Osteoblast (primary cell): ENCODE data around the gene CELF2. TPM values are rescaled to one million over a fixed set of nuclear protein-coding genes. Genes with fewer than 3 reads are reported as not detected.

Source experiments
- DNase-seq: peaks from one replicate; pipeline ENCODE4 v3.0.0; 2011; ENCODE audit warnings: low spot score, mixed read lengths; ENCODE audit not compliant: insufficient read length; ENCODE audit errors: missing footprints
- H2AFZ ChIP-seq: 2 replicates; pipeline ENCODE4 v1.6.0; 2011; ENCODE audit warnings: mild to moderate bottlenecking, low read length
- H3K27ac ChIP-seq: 2 replicates; pipeline ENCODE4 v1.5.1; 2011; ENCODE audit warnings: mild to moderate bottlenecking, low read depth, low read length, moderate library complexity
- H3K27me3 ChIP-seq: 2 replicates; pipeline ENCODE4 v1.6.0; 2012; ENCODE audit warnings: mild to moderate bottlenecking, control low read depth, inconsistent platforms, low read length, moderate library complexity; ENCODE audit not compliant: insufficient read depth
- H3K36me3 ChIP-seq: 2 replicates; pipeline ENCODE4 v1.5.1; 2011; ENCODE audit warnings: mild to moderate bottlenecking, low read length, control low read depth, moderate library complexity; ENCODE audit not compliant: insufficient read depth
- H3K4me1 ChIP-seq: 2 replicates; pipeline ENCODE4 v1.5.1; 2011; ENCODE audit warnings: mild to moderate bottlenecking, low read length, control low read depth, moderate library complexity; ENCODE audit not compliant: insufficient read depth
- H3K4me2 ChIP-seq: 2 replicates; pipeline ENCODE4 v1.6.0; 2011; ENCODE audit warnings: mild to moderate bottlenecking, low read length; ENCODE audit not compliant: insufficient read depth
- H3K4me3 ChIP-seq: fragments of 200-600 bp; sonication (generic); 3 replicates; pipeline ENCODE4 v1.5.1; 2012; ENCODE audit warnings: mild to moderate bottlenecking, low read length, inconsistent platforms; ENCODE audit not compliant: insufficient read depth
- H3K79me2 ChIP-seq: 2 replicates; pipeline ENCODE4 v1.6.0; 2012; ENCODE audit warnings: mild to moderate bottlenecking, low read length, control low read depth, inconsistent platforms; ENCODE audit not compliant: insufficient read depth
- H3K9me3 ChIP-seq: 2 replicates; pipeline ENCODE4 v1.5.1; 2011; ENCODE audit warnings: low read depth, low read length, control low read depth
- H4K20me1 ChIP-seq: 2 replicates; pipeline ENCODE4 v1.6.0; 2012; ENCODE audit warnings: mild to moderate bottlenecking, low read length, control low read depth; ENCODE audit not compliant: insufficient read depth
- total RNA-seq: library from RNA; depleted of rRNA; stranded (reverse); fragments of >200 nt; gene quantifications from 2 replicates; pipeline ENCODE4 v1.2.3, GENCODE V29; 2012
- TF ChIP-seq, protein P1 (sequence below): IDR thresholded peaks from 2 replicates; pipeline ENCODE4 v1.5.1; 2011; ENCODE audit warnings: mild to moderate bottlenecking, low read depth, low read length, moderate library complexity; ENCODE audit errors: extremely low read depth

CELF2 gene
- total RNA-seq, 1 donor = 7.6 TPM

DNA sequence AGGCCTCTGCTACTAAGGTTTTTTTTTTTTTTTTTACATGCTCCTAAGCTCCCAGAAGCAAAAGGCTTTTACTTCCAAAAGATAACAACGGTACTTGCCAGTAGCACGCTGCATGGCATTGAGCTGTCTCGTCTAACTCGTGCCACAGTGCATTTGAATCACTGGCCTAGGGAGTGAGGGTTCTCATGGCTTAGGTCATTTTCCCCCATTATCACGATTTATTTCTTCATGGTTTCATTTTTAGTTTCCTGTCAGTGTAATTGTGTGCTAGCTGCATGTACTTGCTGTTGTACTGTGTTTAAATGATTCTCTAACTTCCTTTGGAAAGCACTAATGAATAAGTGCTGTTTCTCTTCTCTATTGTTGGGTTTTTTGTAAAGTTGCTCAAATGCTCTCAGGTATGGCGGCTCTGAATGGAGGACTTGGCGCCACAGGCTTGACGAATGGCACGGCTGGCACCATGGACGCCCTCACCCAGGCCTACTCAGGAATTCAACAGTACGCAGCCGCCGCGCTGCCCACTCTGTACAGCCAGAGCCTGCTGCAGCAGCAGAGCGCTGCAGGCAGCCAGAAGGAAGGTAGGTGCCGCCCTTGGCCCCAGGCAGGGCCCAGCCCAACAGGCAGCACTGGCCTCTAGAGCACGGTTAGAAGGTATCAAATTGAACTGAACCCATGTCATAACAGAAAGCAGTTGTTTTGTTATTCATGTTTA lies 303.3 kb downstream of the CELF2 start:
- no peaks in the 10 kb centered on the region for H3K27me3 ChIP-seq
- no peak overlapping the region for H3K4me3 ChIP-seq
- H3K9me3 ChIP-seq = no peaks in the 10 kb centered on the region
- TF ChIP-seq, protein P1, sequence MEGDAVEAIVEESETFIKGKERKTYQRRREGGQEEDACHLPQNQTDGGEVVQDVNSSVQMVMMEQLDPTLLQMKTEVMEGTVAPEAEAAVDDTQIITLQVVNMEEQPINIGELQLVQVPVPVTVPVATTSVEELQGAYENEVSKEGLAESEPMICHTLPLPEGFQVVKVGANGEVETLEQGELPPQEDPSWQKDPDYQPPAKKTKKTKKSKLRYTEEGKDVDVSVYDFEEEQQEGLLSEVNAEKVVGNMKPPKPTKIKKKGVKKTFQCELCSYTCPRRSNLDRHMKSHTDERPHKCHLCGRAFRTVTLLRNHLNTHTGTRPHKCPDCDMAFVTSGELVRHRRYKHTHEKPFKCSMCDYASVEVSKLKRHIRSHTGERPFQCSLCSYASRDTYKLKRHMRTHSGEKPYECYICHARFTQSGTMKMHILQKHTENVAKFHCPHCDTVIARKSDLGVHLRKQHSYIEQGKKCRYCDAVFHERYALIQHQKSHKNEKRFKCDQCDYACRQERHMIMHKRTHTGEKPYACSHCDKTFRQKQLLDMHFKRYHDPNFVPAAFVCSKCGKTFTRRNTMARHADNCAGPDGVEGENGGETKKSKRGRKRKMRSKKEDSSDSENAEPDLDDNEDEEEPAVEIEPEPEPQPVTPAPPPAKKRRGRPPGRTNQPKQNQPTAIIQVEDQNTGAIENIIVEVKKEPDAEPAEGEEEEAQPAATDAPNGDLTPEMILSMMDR = no peak
- no peaks in the 10 kb centered on the region for H3K4me1 ChIP-seq
- no peaks in the 10 kb centered on the region for H3K36me3 ChIP-seq
- no peak overlapping the region for H3K27ac ChIP-seq
- no peaks in the 10 kb centered on the region for H3K79me2 ChIP-seq
- no peak overlapping the region for H3K4me2 ChIP-seq
- no peak for DNase-seq
- no peaks in the 10 kb centered on the region for H4K20me1 ChIP-seq
- H2AFZ ChIP-seq = no peak overlapping the region

DNA sequence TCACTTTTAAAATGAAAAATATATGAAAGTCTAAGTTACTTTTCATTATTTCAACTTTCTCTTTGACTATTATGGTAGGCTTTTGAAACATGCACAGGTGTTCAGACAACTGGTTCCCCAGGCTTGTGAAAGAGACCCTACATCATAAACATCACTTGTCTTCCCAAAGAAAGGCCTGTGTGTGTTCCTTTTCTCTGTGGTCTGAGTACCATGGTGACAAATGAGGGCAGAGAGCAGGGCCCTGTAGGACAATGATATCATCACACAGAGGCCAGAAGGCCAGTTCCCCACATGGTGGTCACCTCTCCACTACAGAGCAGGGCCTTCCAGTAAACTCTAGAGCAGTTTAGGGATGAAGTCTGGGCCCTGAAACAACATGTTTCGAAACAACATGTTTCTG lies 305.0 kb downstream of the CELF2 start:
- Histone ChIP-seq H3K4me1 (no peaks in the 10 kb centered on the region), H4K20me1 (no peaks in the 10 kb centered on the region), H3K79me2 (no peaks in the 10 kb centered on the region), H3K4me2 (no peak overlapping the region), H3K27ac (no peak overlapping the region), H3K36me3 (no peaks in the 10 kb centered on the region), H3K9me3 (no peaks in the 10 kb centered on the region), H3K4me3 (no peak overlapping the region), H3K27me3 (no peaks in the 10 kb centered on the region), H2AFZ (no peak overlapping the region)
- TF ChIP-seq, protein P1 = no peak
- no peak for DNase-seq

DNA sequence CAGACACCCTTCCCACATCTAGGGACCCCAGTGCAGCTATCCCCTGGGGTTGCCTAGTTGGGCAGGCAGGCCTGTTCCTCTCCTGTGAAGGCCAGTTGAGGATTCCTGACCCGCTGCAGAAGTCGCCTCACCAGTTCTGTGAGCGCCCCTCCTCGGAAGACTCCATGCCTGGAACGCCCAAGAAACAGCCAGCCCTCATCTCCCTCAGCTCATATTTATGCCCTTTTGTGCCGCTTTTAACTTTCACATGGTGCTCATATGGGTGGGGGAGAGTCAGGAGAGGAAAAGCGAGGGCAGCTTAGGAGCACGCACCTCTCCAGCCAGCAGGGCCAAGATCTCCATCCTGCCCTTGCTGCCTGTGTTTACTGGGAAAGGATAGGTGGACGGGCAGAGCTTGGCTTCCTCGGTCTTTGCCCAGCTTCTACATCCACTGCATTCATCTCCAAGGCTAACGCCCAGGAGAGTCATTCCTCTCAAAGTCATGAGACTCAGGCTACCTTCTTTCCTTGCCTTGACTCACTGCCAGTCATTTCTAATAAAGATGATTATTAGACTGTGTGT lies 307.2 kb downstream of the CELF2 start:
- no peak for DNase-seq
- TF ChIP-seq, protein P1 = no peak
- H3K4me2 ChIP-seq = no peak overlapping the region

DNA sequence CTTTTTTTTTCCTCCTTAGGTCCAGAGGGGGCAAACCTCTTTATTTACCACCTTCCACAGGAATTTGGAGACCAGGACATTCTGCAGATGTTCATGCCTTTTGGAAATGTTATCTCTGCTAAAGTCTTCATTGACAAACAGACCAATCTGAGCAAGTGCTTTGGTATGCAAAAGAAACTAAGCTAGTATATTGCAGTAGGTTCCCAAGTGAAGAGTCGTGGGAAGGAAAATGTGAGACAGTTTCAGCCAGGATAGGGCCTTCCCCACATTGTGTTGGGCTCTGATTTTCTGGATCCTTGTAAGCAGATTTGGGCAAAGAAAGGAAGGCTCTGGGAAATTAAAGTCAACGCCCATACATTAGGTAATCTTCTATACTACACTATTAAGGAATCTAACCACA lies 308.1 kb downstream of the CELF2 start:
- H3K27me3 ChIP-seq = no peaks in the 10 kb centered on the region
- H4K20me1 ChIP-seq = no peaks in the 10 kb centered on the region
- no peaks in the 10 kb centered on the region for H3K4me1 ChIP-seq
- no peaks in the 10 kb centered on the region for H3K79me2 ChIP-seq
- TF ChIP-seq, protein P1 = no peak
- no peaks in the 10 kb centered on the region for H3K36me3 ChIP-seq
- no peak overlapping the region for H3K27ac ChIP-seq
- no peak overlapping the region for H2AFZ ChIP-seq
- H3K9me3 ChIP-seq = no peaks in the 10 kb centered on the region
- no peak overlapping the region for H3K4me2 ChIP-seq
- no peak for DNase-seq
- H3K4me3 ChIP-seq = no peak overlapping the region

More for the DNA sequence above, 307.2 kb downstream of the CELF2 start:
- no peaks in the 10 kb centered on the region for H3K9me3 ChIP-seq
- H2AFZ ChIP-seq = no peak overlapping the region
- H3K27ac ChIP-seq = no peak overlapping the region
- H3K27me3 ChIP-seq = no peaks in the 10 kb centered on the region
- no peaks in the 10 kb centered on the region for H3K79me2 ChIP-seq
- H4K20me1 ChIP-seq = no peaks in the 10 kb centered on the region
- no peak overlapping the region for H3K4me3 ChIP-seq
- no peaks in the 10 kb centered on the region for H3K4me1 ChIP-seq
- no peaks in the 10 kb centered on the region for H3K36me3 ChIP-seq
